ENCODE data around the gene MTHFD1L. TPM values are rescaled to one million over a fixed set of nuclear protein-coding genes. Genes with fewer than 3 reads are reported as not detected.

The MTHFD1L gene
- total and polyA plus RNA-seq, 8 donors = 1.8 to 16.3 (median 8.8) TPM

- H3K9me3 ChIP-seq = no peaks in the 10 kb centered on the region
- H3K27me3 ChIP-seq = no peaks in the 10 kb centered on the region
- DNase-seq = peak in 1 of 2 donors; percentile 69
- no peak overlapping the region for H3K4me3 ChIP-seq
- 57 to 91% (median 83%) methylated on average over 3 of the region's 3 CpGs for WGBS, 5 donors
- intact Hi-C loops (cut with DNase I; ENCODE audit: low total_unique reads) = no loop called here
- H3K27ac ChIP-seq = no peak overlapping the region
- no peak for TF ChIP-seq CTCF (IDR thresholded peaks at IDR 0.05)
- TF ChIP-seq EP300 (IDR thresholded peaks at IDR 0.05) = no peak
- TF ChIP-seq POLR2AphosphoS5 (IDR thresholded peaks at IDR 0.05) = no peak
- no peak for TF ChIP-seq POLR2A (IDR thresholded peaks at IDR 0.05)
- H3K4me1 ChIP-seq = peaks cover 0 to 22% (median 11%) of the 10 kb centered on the region in 4 donors
- no peaks in the 10 kb centered on the region for H3K36me3 ChIP-seq
These were observed 275.3 kb downstream of the MTHFD1L start for GRCh38 chr6:151140767-151141166.

- H3K4me1 ChIP-seq = peaks cover 0 to 15% (median 6%) of the 10 kb centered on the region in 4 donors
- H3K27ac ChIP-seq = no peak overlapping the region
- no peak overlapping the region for H3K4me3 ChIP-seq
- no peaks in the 10 kb centered on the region for H3K36me3 ChIP-seq
- H3K9me3 ChIP-seq = no peaks in the 10 kb centered on the region
- DNase-seq = peak in 1 of 2 donors; percentile 48
- intact Hi-C loops (cut with DNase I; ENCODE audit: low total_unique reads) = no loop called here
- TF ChIP-seq POLR2AphosphoS5 (IDR thresholded peaks at IDR 0.05) = no peak
- 24 to 52% (median 38%) methylated on average over 5 of the region's 5 CpGs for WGBS, 5 donors
- H3K27me3 ChIP-seq = no peaks in the 10 kb centered on the region
These were observed 276.2 kb downstream of the MTHFD1L start for GRCh38 chr6:151141685-151142084.

GRCh38 chr6:151142676-151143075 is 277.2 kb downstream of the MTHFD1L start:
- no peak for DNase-seq
- TF ChIP-seq EP300 (IDR thresholded peaks at IDR 0.05) = no peak
- no peak for TF ChIP-seq POLR2AphosphoS5 (IDR thresholded peaks at IDR 0.05)
- no peak for TF ChIP-seq POLR2A (IDR thresholded peaks at IDR 0.05)
- TF ChIP-seq CTCF (IDR thresholded peaks at IDR 0.05) = no peak
- peaks cover 0 to 11% (median 5%) of the 10 kb centered on the region in 4 donors for H3K4me1 ChIP-seq
- H3K9me3 ChIP-seq = no peaks in the 10 kb centered on the region
- H3K27me3 ChIP-seq = no peaks in the 10 kb centered on the region
- 82 to 94% (median 87%) methylated on average over 5 of the region's 5 CpGs for WGBS, 5 donors
- H3K4me3 ChIP-seq = no peak overlapping the region
- no peak overlapping the region for H3K27ac ChIP-seq
- intact Hi-C loops (cut with DNase I; ENCODE audit: low total_unique reads) = no loop called here
- H3K36me3 ChIP-seq = no peaks in the 10 kb centered on the region

- TF ChIP-seq POLR2AphosphoS5 (IDR thresholded peaks at IDR 0.05) (no peak), CTCF (IDR thresholded peaks at IDR 0.05) (no peak), EP300 (IDR thresholded peaks at IDR 0.05) (no peak), POLR2A (IDR thresholded peaks at IDR 0.05) (no peak)
- no peaks in the 10 kb centered on the region for H3K27me3 ChIP-seq
- no peak overlapping the region for H3K4me3 ChIP-seq
- no peaks in the 10 kb centered on the region for H3K9me3 ChIP-seq
- peaks cover 0 to 11% (median 5%) of the 10 kb centered on the region in 4 donors for H3K4me1 ChIP-seq
- no peak for DNase-seq
- no peak overlapping the region for H3K27ac ChIP-seq
- no peaks in the 10 kb centered on the region for H3K36me3 ChIP-seq
- WGBS, 5 donors = 65 to 80% (median 73%) methylated on average over 4 of the region's 4 CpGs
- intact Hi-C loops (cut with DNase I; ENCODE audit: low total_unique reads) = no loop called here
These were observed 277.8 kb downstream of the MTHFD1L start for GRCh38 chr6:151143337-151143736.

- 71 to 88% (median 79%) methylated on average over 6 of the region's 6 CpGs for WGBS, 5 donors
- no peaks in the 10 kb centered on the region for H3K27me3 ChIP-seq
- H3K4me1 ChIP-seq = peaks cover 0 to 11% (median 5%) of the 10 kb centered on the region in 4 donors
- DNase-seq = no peak
- TF ChIP-seq POLR2A (IDR thresholded peaks at IDR 0.05) (no peak), POLR2AphosphoS5 (IDR thresholded peaks at IDR 0.05) (no peak), EP300 (IDR thresholded peaks at IDR 0.05) (no peak)
- H3K27ac ChIP-seq = no peak overlapping the region
- H3K36me3 ChIP-seq = no peaks in the 10 kb centered on the region
- intact Hi-C loops (cut with DNase I; ENCODE audit: low total_unique reads) = no loop called here
- H3K9me3 ChIP-seq = no peaks in the 10 kb centered on the region
- H3K4me3 ChIP-seq = no peak overlapping the region
These were observed 278.3 kb downstream of the MTHFD1L start for GRCh38 chr6:151143806-151144205.

All from stomach (tissue), 9 donors.